NCI-H345 treated with DMSO at 0.1 percent for 48 hours (cell line): ENCODE data around the gene FBXL13.
"Not testable (repeated sequence)": the region's sequence is repeated elsewhere in the genome, so short reads cannot be mapped to it uniquely, and the experiment has no call there.

ENCODE experiments used
- DNase-seq: peaks from one replicate; lab custom pipeline; 2025; ENCODE audit not compliant: unreplicated experiment; lab: John Stamatoyannopoulos, UW

FBXL13 gene

DNA sequence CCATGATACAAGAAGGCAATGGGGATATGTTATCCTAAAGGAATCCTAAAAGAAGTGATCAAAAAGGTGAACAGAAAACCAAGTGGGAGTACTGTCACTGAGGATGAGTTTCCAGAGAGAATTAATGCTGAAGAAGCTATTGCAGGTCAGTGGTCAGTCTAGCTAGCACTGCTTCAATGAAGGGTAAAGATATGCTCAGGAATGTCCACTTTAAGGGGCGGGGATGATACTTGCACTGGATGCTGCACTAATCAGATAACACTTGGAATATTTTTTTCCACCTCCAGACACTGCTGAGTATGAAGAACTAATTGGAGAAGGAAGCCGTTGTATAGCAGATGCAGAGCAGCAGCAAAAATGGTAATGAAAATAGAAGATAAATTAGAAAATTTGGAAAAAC lies 86.5 kb downstream of the FBXL13 start:
- DNase-seq: no peak

DNA sequence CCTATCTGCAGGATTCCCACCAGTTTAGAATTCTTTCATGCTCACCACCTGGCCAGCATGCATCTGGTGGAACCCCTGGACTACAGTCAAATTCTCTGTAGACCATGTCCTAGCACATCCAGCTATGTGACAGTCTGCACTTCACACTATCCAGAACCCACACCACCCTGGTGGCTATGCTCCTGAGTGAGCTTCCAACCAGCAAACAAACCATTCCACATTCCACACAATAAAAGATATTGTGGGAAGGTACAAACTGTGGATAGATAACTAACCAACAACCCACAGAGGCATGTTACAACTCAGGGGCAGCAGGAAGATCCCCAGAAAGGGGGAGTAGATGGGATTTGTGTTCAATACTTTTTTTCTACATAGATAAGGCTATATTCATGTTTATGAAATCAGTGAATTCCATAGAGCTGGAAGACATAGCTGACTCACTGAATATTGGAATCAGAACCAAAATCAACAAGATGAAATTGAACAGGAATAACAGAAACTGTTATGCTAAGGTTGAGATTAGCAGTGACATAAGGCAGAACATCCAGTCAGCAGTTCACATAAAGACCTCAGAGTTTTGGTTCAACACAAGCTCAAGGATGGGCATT lies 89.3 kb downstream of the FBXL13 start:
- DNase-seq: no peak

DNA sequence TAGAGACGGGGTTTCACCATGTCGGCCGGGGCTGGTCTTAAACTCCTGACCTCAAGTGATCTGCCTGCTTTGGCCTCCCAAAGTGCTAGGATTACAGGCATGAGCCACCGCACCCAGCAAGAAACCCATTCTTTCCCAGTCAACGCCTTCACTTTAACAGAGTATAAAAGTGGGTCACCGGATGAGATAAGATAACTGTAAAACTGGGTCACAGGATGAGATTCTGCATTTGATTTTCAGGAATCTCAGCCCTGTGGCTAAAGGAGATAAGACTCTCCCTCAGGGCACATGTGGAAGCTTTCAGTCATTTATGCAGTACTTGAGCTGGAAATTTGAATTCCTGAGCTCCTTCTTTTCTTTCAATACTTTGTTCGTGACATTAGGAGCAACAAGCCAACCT lies 91.0 kb downstream of the FBXL13 start:
- no peak for DNase-seq

DNA sequence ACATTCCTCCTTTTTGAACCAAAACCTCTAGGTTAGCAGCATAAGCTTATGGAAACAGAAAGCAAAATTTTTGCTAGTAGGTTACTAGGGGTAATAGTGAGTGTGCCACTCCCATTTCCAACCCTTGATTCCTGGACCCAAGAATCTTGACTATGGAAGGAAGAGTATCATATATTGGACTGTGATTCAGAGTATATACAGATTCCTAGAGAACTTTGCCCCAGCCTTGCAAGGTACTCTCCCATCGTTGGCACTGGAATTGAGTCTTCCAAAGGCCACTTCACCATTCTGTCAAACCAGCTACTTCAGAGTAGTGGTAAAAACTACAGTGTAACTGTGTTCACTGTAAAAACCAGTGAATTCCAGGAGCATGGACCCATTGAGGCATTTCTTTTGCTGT lies 92.4 kb downstream of the FBXL13 start:
- no peak for DNase-seq

DNA sequence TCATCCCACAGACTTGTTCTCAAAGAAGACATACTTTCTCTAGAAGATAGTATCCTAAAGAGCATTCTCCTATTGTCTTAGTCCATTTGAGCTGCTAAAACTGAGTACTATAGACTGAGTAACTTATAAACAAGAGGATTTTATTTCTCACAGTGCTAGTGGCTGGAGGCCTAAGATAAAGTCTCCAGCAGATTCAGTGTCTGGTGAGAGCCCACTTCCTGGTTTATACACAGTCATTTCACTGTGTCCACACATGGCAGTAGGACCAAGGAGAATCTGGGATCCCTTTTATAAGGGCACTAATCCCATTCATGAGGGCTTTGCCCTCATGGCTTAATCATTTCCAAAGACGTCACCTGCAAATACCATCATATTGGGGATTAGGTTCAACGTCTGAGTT lies 93.1 kb downstream of the FBXL13 start:
- DNase-seq: no peak

DNA sequence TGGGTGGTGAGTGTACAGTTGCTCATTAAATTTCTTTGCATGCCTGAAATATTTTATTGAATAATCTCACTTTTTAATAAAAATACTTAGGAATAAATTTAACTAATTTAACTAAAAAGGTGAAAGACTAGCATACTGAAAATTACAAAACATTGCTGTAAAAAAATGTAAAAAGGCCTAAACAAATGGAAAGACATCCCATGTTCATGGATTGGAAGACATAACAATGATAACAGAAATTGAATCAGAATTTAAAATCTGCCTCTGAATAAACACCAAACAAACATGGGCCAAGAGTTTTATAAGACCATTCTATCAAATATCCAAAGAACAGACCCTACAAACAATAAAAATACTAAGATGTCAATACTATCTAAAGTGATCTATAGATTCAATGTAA lies 94.9 kb downstream of the FBXL13 start:
- DNase-seq: no peak

DNA sequence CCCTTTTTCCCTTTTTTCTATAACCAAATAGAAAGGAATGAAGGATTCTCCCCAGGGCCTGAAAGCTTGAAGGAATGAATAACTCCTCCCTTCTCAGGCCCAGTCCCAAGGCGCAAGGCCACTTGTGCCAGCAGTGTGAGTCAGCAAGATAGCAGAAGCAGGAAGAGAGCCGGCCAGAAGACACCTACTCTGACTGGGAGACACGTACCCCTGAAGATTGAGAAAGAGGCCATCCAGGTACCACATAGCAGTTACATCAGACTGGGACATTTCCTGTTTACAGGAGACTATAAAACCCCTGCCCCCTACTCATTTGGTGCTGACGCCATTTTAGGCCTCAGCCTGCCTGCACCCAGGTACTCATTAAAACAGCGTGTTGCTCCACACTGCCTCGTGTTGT lies 96.3 kb downstream of the FBXL13 start:
- no peak for DNase-seq

DNA sequence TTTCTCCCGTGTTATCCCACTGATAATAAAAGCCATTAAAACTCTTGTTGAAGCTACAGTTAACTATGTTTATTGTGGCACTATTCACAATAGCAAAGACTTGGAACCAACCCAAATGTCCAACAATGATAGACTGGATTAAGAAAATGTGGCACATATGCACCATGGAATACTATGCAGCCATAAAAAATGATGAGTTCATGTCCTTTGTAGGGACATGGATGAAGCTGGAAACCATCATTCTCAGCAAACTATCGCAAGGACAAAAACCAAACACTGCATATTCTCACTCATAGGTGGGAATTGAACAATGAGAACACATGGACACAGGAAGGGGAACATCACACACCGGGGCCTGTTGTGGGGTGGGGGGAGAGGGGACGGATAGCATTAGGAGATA lies 97.0 kb downstream of the FBXL13 start:
- DNase-seq: not testable (repeated sequence)

DNA sequence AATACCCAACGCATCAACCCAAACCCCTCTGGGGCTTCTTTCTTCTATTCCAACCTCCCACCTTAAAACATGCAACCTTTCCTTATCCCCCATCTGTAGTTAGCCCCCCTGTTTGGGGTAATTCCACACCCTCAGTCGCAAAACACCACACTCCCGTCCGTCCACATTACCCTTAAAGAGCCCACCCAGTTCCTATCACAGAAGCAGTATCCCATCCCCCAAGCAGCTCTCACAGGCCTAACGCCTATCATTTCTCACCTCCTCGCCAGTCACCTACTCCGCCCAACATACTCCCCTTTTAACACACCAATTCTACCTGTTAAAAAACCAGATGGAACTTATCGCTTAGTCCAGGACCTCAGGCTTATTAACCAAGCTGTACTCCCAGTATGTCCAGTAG lies 98.1 kb downstream of the FBXL13 start:
- no peak for DNase-seq

DNA sequence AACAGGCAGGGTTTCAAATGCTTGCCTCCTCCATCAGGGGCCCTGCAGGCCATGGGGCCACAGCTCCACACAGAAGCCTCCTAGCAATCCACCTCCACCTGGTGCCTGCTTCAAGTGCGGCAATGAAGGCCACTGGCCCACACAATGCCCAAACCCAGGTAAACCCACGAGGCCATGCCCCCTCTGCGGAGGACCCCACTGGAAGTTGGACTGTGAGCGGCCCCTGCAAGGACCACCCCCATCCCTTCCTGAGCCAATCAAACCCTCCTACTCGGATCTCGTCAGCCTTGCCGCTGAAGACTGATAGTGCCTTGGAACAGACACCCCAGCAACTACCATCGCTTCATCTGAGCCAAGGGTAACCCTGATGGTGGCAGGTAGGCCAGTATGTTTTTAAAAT lies 98.7 kb downstream of the FBXL13 start:
- no peak for DNase-seq

DNA sequence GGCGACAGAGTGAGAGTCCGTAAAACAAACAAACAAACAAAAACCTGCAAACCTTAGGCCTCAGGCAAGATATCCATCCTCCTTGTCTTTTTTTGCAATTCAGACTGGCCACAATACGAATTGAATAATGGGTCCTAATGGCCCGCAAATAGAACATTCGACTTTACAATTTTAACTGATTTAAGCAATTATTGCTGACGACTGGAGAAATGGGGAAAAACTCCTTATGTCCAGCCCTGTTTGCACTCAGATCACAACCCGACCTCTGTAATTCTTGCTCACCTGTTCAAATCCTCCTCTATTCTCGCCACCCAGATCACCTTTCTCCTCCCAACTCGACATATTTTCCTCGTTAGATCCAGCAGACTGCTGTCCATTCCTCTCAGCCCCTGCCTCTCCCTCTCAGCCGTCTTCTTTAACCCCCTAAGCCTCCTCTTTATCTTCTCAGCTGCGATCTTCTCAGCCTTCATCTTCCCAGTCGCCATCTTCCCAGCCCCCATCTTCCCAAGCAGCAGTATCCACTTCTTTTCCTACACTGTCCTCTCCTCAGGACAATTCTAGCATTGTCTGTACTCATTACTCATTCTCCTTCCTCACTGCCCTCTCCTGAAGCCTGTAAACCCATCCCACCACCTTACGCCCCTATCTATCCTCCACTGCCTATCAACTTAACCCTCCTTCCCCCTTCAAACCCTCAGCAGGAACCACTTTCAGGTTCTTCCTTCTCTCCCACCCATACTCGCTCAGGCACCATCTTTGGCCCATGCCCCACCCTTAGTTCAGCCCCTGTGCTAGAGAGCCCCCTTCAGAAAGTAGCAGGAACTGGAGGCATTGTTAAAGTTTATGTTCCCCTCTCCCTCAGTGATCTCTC lies 100.0 kb downstream of the FBXL13 start:
- no peak for DNase-seq

DNA sequence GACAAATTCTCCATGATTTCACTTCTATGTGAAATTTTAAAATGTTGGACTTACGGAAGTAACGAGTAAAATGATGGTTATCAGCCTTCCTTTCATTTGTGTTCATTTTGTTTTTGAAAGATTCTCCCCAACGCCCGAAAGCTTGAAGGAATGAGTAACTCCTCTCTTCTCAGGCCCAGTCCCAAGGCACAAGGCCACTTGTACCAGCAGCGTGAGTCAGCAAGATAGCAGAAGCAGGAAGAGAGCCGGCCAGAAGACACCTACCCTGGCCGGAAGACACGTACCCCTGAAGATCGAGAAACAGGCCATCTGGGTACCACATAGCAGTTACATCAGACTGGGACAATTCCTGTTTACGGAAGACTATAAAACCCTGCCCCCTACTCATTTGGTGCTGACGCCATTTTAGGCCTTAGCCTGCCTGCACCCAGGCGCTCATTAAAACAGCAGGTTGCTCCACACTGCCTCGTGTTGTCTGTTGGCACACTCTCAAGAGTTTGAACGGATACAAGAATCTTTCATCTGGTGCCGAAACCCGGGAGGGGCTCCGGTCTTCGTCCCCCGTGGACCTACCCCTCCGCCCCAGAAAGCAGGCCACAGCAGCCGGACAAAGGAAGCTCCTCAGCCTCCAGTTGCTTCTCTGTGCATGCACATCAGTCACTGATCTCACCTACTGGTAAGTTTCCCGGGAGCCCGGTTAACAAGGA lies 101.3 kb downstream of the FBXL13 start:
- no peak for DNase-seq

DNA sequence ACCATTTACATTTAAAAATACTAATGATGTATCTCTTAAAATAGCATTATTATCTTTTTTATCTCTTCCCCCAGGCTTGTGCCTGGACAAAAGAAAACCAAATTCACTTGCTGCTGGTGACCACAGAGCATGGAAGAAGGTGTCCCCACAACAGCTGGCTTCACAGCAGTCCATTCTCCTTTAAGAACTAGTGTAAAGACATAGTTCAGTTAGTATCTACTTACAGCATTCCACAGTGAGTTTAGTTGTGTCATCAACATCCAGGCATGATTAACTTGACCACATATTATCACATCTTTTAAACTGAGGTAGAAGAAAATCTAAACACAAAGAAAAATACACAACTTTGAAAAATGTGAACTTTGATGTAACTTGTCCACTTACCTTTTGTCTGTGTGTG lies 106.8 kb downstream of the FBXL13 start:
- DNase-seq: no peak

DNA sequence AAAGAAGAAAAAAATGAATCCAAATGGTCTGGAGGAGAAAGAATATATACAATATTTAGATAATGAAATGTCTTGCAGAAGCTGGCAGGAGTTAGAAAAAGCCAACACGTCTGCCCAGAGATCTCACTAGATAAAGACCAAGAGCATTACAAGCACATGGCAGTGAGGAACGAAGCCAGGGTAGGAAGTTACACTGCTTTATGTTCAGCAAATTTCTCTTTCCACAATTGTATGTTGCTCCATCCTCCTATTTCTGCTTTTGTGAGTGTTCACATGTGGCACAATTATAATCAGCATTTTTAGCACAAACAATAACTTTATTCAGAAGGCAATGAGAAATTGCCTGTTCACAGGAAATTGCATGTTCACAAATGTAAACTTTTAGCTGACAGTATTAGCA lies 108.1 kb downstream of the FBXL13 start:
- DNase-seq: no peak

DNA sequence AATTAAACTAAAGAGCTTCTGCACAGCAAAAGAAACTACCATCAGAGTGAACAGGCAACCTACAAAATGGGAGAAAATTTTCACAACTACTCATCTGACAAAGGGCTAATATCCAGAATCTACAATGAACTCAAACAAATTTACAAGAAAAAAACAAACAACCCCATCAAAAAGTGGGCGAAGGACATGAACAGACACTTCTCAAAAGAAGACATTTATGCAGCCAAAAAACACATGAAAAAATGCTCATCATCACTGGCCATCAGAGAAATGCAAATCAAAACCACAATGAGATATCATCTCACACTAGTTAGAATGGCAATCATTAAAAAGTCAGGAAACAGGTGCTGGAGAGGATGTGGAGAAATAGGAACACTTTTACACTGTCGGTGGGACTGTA lies 112.6 kb downstream of the FBXL13 start:
- DNase-seq: not testable (repeated sequence)

DNA sequence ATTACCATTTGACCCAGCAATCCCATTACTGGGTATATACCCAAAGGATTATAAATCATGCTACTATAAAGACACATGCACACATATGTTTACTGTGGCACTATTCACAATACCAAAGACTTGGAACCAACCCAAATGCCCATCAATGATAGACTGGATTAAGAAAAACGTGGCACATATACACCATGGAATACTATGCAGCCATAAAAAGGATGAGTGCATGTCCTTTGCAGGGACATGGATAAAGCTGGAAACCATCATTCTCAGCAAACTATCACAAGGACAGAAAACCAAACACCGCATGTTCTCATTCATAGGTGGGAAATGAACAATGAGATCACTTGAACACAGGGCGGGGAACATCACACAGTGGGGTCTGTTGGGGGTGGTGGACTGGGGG lies 116.6 kb downstream of the FBXL13 start:
- DNase-seq: not testable (repeated sequence)

DNA sequence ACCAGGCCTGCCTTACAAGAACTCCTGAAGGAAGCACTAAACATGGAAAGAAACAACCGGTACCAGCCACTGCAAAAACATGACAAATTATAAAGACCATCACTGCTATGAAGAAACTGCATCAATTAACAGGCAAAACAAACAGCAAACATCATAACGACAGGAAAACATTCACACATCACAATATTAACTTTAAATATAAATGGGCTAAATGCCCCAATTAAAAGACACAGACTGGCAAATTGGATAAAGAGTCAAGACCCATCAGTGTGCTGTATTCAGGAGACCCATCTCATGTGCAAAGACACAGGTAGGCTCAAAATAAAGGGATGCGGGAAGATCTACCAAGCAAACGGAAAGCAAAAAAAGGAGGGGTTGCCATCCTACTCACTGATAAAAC lies 120.2 kb downstream of the FBXL13 start:
- not testable (repeated sequence) for DNase-seq

DNA sequence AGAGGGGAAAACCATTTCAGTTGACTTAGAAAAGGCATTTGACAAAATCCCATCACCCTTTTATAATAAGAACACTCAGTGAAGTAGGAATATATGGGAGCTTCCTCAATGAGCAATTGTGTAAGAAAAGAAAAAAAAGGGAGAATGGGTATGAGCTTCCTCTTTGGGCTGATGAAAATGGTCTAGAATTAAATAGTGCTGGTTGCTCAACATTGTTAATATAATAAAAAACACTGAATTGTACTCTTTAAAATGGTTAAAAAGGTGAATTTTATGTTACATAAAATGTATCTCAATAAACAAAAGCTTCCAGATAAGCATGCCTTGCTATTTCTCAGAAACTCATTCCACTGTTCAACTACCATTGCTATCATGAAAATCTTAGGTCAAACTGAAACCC lies 121.2 kb downstream of the FBXL13 start:
- no peak for DNase-seq

DNA sequence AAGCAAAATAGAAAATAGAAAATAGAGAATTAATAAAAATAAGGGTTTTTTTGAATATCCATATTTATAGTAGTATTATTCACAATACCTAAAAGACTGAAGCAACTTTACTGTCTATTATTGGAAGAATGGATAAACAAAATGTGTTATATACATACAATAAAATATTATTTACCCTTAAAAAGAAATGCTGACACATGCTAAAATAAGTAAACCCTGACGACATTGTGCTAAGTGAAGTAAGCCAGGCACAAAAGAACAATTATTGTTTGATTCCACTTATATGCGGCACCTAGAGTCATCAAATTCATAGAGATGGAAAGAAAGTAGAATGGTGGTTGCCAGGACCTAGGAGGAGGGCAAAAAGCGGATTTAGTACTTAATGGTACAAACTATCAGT lies 122.8 kb downstream of the FBXL13 start:
- DNase-seq: no peak

DNA sequence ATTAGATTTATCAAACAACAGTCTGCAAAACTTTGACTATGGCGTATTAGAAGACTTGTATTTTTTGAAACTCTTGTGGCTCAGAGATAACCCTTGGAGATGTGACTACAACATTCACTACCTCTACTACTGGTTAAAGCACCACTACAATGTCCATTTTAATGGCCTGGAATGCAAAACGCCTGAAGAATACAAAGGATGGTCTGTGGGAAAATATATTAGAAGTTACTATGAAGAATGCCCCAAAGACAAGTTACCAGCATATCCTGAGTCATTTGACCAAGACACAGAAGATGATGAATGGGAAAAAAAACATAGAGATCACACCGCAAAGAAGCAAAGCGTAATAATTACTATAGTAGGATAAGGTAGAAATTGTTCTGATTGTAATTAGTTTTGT lies 130.4 kb downstream of the FBXL13 start:
- DNase-seq: no peak

DNA sequence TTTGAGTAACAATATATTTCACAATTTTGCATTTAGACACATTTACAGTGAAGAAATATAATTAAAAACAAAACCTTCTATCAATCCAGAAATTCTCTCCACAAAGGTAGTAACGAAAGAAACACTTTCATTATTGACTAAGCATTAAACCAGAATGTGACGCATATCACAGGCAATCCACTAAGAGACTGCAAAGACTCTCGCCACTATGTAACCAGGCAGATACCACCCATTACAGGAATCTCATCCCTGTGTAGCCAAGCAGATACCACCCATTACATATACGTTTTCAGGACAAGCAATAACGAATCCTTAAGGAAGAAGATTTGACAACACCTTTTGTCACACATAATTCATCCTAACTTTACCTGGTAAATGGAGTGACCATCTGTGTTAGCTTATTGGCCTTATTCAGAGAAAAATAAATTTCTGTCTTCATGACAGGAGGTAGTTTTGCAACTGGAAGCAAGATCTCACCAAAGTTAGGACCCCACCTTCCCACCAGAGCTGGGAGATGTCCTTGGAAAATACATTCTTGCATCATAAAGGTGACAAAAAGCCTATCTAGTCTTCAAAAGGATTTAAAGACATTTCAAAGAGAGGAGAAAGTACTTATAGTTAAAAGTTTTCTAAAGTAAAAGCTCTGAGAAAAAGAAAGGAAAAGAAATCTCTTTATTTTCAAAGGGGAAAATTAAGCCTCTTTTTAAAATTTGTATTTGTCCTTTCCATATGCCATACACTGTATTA lies 131.0 kb downstream of the FBXL13 start:
- no peak for DNase-seq
